Activated CD8-positive, alpha-beta memory T cell treated with anti-CD3 and anti-CD28 coated beads for 1 hour (primary cell): ENCODE results near the gene NLGN3.

Source experiments
- DNase-seq, 2 donors: peaks; one replicate each; pipeline ENCODE4 v3.0.0-alpha.2; 2020; ENCODE audit warnings: low read depth in 1 of 2; ENCODE audit errors: extremely low read depth in 1 of 2

Gene NLGN3

DNA sequence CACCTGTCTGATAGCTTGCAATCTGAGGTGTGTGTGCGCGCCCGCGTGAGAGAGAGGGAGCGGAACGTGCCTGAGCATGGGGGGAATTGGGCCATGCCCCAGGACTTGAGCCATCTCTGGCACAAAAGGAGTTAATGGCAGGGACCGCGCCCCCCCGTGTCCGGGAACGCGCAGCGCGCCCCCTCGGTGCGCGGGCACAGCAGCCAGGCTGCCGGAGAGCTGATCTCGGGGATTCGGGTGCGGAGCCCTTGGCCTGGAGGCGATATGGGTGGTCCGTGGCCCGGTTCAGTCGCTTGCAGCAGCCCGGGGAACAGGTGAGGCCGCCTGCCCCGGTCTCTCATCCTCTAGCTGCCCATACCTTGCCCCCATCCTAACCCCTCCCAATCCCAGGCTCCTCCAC is at the start of gene NLGN3:
TSS of gene NLGN3 (plus strand) at position 191 of the 400 bp plus-strand sequence. CDS start 2,909 bp downstream, outside the sequence.
- no peak for DNase-seq

- no peak for DNase-seq
These were observed 49.6 kb upstream of the NLGN3 start for GRCh38 chrX:71095033-71095432.

DNA sequence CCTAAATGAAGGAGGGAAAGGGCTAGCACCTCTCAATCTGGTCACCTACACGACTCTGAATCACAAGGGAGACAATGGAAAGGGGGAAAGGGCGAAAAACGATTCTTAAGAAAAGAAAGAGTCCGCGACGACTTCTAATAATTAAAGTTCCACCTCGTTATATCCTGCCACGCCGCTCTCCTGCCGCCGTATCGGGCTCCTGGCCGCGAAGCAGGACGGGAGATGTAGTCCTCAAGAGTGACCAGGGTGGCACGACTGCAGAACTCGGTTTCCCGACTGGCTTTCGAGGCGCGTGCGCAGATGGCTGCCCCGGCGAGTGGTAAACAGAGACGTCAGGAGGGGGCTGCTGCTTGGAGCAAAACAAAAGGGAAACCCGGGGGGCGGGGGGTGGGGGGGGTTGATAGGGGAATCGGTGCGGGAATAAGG is 49.1 kb upstream of the NLGN3 start, which contains the start of gene FOXO4:
TSS of gene FOXO4 (plus strand) at position 297 of the 426 bp plus-strand sequence. CDS start 678 bp downstream, outside the sequence.
- peak; percentile 79 to 80 for DNase-seq

DNA sequence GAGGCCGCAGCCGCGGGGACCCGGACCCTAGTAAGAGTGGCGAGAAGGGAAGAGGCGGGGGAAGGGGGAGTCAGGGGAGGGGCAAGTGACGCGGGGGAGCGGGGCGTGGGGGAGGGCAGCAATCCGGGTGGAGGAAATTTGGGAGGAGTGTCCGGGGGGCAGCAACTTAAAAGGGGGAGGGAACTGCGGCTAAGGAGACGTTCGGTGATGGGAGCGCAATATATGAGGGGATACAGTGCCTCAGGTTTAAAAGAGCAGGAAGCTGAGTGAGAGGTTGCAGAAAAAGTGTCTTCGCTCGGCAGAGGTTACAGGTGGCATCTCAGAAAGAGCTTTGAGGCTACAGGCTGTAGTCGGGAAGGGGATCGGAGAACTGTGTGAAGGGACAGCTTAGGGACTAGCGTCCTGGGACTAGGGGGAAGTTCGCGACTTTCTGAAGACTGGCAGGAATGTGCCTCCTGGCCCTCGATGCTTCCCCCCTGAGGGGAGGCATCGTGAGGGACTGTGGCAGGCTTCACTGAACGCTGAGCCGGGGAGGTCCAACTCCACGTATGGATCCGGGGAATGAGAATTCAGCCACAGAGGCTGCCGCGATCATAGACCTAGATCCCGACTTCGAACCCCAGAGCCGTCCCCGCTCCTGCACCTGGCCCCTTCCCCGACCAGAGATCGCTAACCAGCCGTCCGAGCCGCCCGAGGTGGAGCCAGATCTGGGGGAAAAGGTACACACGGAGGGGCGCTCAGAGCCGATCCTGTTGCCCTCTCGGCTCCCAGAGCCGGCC is 48.5 kb upstream of the NLGN3 start:
- DNase-seq: no peak

DNA sequence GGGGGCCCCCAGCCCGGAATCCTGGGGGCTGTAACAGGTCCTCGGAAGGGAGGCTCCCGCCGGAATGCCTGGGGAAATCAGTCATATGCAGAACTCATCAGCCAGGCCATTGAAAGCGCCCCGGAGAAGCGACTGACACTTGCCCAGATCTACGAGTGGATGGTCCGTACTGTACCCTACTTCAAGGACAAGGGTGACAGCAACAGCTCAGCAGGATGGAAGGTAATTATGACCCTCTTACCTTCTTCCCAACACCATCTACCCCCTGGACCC is 47.9 kb upstream of the NLGN3 start:
- no peak for DNase-seq

DNA sequence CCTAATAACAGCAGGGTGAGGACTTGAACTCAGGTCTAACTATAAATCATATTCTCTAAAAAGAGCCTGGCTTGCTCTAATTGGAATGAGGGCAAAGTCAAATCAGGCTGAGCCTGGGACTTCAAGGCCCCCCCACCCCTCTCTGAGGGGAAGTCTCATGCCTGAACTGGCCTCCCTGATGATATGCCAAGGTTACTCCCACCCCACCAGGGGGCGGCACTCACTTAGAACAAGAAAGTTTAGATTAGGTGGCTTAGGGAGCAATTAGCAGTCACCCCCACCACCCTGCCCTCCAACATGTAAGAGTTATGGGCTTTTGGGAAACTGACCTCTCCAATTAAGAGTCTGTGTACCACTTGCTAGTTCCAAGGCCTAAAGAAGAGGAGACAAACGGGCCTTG is 46.3 kb upstream of the NLGN3 start:
- DNase-seq: peak in 1 of 2 donors; percentile 64

GRCh38 chrX:71098951-71099506 is 45.6 kb upstream of the NLGN3 start:
- no peak for DNase-seq

DNA sequence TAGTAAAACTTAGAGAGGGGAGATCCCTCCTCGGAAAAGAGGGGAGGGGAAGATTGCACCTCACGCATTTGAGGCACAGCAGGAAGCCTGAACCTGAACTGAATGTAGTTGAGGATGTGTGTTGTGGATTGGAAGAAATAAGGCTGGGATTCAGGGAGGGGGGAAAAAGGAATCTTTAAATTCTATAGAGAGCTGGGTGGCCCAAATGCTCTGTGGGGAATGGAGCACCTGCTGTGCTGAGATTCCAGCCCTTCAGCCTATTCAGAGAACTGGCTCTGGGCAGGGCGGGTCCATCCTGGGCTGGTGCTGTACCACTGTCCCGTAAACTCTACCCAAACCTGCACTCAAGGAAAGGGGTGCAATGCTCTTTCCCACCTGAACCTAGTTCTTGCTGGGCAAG is 44.9 kb upstream of the NLGN3 start:
- DNase-seq: no peak

GRCh38 chrX:71100581-71101505 is 43.8 kb upstream of the NLGN3 start:
- DNase-seq: no peak

DNA sequence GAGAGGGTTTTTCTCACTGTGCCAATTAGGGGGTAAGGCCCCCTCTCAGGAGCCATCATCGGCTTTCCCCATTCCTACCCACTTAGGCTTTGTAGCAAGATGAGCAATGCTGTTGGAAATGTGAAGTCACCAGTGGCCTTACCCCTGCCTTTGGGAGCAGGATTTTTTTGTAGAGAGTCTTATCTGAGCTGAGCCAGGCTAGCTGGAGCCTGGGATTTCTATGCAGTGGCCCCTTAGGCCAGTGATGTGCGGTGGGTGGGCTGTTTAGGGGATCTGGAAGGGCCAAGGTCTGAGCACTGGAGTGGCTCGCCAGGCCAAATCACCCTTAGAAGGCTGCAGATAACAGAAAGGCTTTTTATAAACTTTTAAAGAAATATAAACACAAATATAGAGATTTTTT is 42.3 kb upstream of the NLGN3 start:
- no peak for DNase-seq

DNA sequence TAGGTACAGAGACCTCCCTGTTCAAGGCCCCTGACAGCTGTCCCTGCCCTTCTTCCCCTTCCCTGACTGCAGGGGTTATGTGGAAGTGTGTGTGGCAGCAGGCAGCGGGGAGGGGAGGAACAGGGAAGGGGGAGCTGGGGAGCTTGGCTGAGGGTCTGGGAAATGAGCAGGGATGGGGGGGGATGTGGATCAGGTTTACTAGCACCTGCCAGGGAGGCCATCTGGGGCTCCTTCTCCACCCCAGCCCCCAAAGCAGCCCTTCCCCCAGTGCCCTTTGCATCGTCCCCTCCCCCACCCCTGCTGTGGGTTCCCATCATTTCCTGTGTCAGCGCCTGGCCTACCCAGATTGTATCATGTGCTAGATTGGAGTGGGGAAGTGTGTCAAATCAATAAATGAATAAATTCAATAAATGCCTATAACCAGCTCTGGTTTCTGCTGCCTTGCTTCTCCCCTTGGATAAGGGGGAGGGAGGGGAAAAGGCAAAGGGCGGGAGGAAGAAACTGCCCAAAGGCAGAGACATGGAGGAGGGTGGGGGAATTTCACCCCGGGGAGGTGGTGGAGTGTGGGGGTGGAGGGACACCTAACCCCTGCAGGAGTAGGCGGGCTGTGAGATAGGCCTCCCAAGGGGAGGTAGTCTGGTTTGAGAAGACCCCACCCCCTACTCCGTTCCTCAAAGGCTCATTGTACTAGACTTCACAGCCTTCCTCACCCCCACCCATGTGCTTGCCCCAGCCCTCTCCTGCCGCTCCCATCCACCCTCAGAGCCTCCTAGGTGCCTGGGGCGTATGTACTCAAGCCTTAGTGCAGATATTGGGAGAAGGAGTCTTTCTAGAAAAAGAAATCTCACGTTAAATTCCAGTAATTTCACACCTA is 41.3 kb upstream of the NLGN3 start:
- peak in 1 of 2 donors; percentile 33 for DNase-seq

- DNase-seq: no peak
These were observed 39.0 kb upstream of the NLGN3 start for GRCh38 chrX:71105628-71106027.

- no peak for DNase-seq
These were observed 38.2 kb upstream of the NLGN3 start, which contains the start of gene CXorf65 for GRCh38 chrX:71106427-71106826. Gene CXorf65, minus strand, starts transcription at chrX:71106740. Its CDS starts 184 bp downstream, at chrX:71106556.

DNA sequence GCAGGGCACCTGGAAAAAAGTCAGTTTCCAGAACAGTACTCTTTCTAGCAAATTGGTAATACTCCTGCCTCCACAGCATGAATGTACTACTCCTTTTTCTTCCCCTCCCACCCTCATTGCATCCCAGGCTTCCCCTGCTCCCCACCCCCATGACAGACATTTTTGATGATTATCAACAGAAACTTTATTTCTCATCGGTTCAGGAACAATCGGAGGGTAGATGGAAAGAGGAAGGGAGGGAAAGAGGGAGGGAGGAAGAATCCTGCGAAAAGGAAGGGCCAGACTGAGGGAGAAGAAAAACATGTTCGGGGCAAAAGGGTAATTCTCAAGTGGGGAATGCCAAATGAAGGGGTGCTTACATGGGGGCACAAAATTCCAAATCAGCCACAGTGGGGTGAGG is 37.4 kb upstream of the NLGN3 start:
- DNase-seq: no peak

- DNase-seq: no peak
These were observed 36.8 kb upstream of the NLGN3 start for GRCh38 chrX:71107762-71108360.

DNA sequence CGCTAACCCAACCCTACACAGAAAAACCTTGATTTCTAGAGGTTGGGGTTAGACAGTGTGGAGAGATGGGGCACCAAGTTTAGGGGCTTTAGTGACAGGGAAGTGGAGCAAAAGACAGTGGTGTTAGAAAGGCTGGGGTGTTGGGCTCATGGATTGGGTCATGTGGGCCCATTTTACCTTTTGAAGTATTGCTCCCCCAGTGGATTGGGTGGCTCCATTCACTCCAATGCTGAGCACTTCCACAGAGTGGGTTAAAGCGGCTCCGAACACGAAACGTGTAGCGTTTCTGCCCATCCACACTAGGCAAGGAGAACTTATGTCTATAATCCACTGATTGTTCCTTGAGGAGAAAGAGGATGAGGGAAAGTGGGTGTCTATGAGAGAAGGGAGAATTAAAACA is 35.6 kb upstream of the NLGN3 start:
- DNase-seq: no peak

DNA sequence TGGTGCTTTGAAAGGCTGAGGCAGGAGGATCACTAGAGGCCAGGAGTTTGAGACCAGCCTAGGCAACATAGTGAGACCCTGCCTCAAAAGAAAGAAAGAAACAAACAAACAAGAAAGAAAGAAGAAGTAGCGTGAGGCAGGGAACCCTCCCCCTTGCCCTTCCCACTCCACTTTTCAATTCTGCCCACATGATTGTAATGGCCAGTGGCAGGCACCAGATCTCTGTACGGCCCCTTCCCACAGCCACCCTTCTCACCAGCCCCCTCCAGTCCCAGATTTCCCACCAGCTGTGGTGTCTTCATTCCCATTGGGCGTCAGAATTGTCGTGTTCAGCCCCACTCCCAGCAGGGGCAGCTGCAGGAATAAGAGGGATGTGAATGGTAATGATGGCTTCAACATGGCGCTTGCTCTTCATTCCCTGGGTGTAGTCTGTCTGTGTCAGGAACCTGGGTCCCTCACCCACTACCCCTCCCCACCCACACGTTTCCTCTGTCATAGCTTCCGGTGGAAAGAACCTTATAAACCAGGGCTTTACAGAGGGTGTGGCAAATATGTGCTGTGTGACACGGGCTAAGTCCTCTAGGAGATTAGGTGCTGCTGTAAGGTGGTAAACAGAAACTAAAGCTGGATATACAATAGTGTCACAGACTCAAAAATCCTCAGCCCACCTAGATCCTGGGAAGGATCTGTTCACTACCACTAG is 33.3 kb upstream of the NLGN3 start, which contains the start of gene IL2RG:
TSS of gene IL2RG (minus strand) at position 437 of the 703 bp plus-strand sequence. CDS start at position 399, 38 bp downstream.
- peak; percentile 49 to 51 for DNase-seq

DNA sequence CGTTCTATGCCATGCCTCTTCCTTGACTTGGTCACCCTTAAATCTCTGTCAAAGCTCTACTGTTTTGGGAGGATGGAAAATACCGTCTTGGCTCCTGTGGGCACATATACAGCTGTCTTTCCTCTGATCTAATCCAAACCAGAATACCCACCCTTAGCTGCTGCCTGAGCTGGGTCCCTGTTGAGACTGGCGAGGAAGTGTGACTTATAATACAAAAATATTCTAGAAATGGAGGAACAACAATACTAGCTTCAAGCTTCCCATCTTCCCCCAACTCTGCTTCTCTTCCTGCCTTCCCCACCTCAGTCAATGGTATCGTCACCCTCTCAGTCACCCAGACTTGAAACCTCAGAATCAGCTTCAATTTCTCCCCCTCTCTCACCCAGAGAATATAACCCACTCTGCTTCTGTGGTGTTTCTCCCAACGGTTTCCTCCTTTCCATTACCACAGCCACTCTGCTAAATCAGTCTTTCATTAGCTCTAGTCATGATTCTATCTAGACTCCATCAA is 32.7 kb upstream of the NLGN3 start:
- DNase-seq: no peak

- no peak for DNase-seq
These were observed 27.3 kb upstream of the NLGN3 start for GRCh38 chrX:71117358-71117757.
